ENCODE measurements around the gene ISG20.

- TF ChIP-seq, protein P1, sequence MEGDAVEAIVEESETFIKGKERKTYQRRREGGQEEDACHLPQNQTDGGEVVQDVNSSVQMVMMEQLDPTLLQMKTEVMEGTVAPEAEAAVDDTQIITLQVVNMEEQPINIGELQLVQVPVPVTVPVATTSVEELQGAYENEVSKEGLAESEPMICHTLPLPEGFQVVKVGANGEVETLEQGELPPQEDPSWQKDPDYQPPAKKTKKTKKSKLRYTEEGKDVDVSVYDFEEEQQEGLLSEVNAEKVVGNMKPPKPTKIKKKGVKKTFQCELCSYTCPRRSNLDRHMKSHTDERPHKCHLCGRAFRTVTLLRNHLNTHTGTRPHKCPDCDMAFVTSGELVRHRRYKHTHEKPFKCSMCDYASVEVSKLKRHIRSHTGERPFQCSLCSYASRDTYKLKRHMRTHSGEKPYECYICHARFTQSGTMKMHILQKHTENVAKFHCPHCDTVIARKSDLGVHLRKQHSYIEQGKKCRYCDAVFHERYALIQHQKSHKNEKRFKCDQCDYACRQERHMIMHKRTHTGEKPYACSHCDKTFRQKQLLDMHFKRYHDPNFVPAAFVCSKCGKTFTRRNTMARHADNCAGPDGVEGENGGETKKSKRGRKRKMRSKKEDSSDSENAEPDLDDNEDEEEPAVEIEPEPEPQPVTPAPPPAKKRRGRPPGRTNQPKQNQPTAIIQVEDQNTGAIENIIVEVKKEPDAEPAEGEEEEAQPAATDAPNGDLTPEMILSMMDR (conservative IDR thresholded peaks at IDR 0.05 in 1 of 2, IDR thresholded peaks at IDR 0.05 in 1 of 2; ENCODE audit: extremely low read depth in 1 of 2, insufficient read depth in 1 of 2, low read depth in 1 of 2, low read length in 2 of 2): no peak
- TF ChIP-seq EZH2 (IDR thresholded peaks at IDR 0.05; ENCODE audit: borderline replicate concordance, low read length): no peak
Observed at GRCh38 chr15:88658070-88658965, 19.5 kb downstream of the ISG20 start.

All from mammary epithelial cell (primary cell).